UCSD-AML1 (cell line): ENCODE data around the gene DIAPH2.

Experiments used
- DNase-seq: peaks from one replicate; lab custom pipeline; 2025; ENCODE audit not compliant: unreplicated experiment; lab: John Stamatoyannopoulos, UW

DIAPH2 gene

GRCh38 chrX:96929036-96929435, 244.4 kb downstream of the DIAPH2 start:
- DNase-seq, result no peak

DNA sequence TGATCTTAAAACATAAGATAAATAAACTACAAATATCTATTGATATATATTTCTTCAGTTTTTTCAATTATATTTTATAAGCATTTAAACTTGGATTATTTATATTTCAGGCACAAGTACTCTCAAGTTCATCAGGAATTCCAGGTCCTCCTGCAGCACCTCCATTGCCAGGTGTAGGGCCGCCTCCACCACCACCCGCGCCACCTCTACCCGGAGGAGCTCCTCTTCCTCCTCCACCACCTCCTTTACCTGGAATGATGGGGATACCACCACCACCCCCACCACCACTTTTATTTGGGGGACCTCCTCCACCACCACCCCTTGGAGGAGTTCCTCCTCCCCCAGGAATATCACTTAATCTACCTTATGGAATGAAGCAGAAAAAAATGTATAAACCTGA, 273.1 kb downstream of the DIAPH2 start:
- no peak for DNase-seq

- no peak for DNase-seq
Observed at GRCh38 chrX:96971812-96972211, 287.2 kb downstream of the DIAPH2 start.

GRCh38 chrX:96978906-96979305, 294.3 kb downstream of the DIAPH2 start:
- no peak for DNase-seq

GRCh38 chrX:96979766-96980165, 295.1 kb downstream of the DIAPH2 start:
- no peak for DNase-seq

- DNase-seq, result no peak
Observed at GRCh38 chrX:96982161-96982560, 297.5 kb downstream of the DIAPH2 start.

- no peak for DNase-seq
Observed at GRCh38 chrX:96984538-96984937, 299.9 kb downstream of the DIAPH2 start.

DNA sequence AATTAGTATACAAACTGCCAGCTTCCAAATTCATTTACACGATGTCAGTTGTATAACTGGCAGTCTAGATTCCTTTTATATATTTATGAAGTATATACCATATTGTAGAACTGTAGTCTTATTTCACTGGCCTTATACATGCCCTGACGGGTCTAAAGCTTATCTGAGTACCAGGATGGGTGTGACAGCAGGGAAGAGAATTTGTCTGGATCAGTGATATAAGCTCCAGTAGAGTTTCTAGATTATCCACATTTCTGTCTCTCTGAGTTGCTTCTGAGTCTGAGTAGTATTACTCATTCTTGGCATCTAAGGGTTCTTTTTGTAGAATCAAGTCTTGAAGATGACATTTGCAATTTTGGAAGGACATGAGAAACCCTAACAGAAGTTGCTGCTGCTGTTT, 300.4 kb downstream of the DIAPH2 start:
- no peak for DNase-seq

DNA sequence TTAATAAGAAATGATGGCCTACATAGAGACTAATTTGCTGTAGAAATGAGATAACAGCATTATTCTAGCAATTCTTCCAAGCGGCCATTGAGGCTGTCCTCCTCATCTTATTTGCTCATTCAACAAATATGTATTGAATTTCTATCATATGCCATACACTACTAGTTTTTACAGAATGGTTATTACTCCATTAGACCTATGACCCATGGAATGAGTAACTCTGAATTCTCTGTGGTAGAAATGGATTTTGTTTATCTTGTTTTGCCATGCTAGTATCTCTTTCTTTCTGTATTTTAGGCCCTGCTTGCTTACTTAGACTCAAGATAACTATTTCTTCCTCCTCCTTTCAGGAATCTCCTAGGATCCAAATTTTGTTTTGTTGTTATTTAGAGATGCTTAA, 302.6 kb downstream of the DIAPH2 start:
- no peak for DNase-seq

- no peak for DNase-seq
Observed at GRCh38 chrX:96989830-96990571, 305.4 kb downstream of the DIAPH2 start.

- DNase-seq, result no peak
Observed at GRCh38 chrX:96994093-96994492, 309.5 kb downstream of the DIAPH2 start.

DNA sequence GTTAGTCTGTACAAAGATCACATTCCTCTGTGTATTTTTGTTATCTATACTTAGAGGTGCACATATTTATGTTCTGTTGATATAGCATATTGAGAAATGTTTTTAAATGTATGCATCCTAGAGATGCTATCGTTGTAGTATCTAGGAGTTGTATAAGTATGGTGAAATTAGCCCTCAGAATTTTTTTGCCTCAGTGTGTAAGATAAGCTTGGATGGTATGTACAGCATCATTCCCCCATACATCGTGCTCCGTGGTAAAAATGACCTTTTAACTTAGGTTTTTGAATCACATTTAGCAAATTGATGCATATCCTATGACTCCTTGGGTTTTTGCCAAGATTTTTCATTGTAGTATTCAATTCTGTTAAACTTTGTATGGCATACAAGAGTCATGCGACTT, 312.6 kb downstream of the DIAPH2 start:
- no peak for DNase-seq

DNA sequence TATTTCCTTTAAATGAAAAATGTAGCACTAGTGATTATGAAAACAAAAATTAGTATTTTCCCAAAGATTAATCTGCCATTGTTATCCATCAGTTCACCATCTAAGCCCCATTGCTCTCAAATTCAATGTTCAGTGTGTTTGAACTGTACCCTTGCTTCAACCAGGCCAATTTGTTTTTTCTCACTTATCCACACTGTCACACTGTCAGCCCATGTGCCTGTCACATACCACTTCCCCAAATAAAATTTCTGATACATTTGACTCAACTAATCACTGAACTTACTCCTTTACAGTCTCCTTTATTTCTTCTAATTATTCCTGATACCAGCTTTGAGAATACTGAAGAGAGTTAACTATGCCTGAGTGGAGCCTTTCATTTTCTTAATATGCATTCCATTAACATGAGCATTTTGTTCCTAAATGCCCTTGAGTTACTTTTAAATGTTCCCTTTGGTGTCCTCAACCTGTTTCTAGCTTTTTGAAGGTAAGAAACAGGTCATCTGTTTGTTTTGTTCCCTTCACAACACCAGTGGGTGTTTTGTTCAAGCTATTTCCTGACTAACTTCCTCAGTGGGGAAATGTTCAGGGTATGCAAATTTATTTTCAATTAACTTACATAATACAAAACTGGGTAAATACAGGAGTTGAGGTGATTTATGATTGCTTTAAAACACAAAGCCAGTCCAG, 316.2 kb downstream of the DIAPH2 start:
- DNase-seq, result no peak

DNA sequence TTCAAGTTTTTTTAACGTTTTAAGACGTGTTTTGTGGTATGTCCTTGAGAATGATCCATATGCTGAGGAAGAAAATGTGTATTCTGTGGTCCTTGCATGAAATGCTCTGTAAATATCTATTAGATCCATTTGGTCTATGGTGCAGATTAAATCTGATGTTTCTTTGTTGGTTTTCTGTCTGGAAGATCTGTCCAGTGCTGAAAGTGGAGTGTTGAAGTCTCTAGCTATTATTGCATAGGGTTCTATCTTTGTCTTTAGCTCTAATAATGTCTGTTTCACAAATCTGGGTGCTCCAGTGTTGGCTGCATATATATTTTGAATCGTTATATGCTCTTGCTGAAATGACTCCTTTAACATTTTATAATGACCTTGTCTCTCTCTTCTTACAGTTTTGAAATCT, 321.5 kb downstream of the DIAPH2 start:
- no peak for DNase-seq

DNA sequence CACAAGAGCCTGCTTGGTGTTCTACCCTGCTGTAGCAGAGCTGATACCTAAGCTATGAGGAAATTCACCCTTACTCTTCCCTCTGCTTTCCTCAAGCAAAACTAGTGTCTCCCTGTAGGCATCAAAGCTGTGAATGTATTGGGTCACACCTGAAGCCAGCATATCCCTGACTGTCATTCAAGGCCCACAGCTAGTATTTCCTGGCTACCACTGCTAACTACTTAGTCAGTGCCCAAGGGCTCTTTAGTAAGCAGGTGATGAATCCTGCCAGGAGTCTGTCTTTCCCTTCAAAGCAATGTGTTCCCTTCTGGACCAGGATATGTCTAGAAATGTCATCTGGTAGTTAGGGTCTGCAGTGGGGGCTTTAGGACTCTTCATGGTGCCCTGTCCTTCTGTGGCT, 324.7 kb downstream of the DIAPH2 start:
- no peak for DNase-seq

DNA sequence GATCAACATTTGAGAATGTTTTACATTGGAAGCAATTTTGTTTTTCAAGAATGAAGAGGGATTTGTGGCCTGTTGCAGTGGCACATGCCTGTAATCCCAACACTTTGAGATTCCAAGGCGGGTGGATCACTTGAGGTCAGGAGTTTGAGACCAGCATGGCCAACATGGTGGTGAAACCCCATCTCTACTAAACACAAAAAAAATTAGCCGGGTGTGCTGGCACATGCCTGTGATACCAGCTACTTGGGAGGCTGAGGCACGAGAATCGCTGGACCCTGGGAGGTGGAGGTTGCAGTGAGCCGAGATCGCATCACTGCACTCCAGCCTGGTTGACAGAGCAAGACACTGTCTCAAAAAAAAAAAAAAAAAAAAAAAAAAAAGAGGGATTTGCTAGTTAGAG, 326.9 kb downstream of the DIAPH2 start:
- no peak for DNase-seq

DNA sequence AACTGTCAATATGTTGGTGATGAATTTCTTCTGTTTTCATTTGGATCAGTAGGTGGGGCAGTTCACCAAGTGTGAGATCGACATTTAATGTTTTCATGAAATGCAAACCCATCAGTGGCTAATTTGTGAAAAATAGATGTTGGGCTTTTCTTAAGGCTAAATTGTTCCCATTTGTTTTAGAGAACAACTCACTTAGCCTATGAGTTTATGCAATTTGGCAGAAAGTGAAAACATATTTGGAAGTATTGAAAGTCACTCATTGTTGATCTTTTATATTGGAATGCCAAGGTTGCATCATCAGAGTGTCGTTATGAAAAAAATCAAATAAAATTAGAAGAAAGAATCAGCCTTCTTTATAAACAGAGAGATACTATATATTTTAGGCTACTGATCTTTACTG, 331.5 kb downstream of the DIAPH2 start:
- DNase-seq, result no peak

DNA sequence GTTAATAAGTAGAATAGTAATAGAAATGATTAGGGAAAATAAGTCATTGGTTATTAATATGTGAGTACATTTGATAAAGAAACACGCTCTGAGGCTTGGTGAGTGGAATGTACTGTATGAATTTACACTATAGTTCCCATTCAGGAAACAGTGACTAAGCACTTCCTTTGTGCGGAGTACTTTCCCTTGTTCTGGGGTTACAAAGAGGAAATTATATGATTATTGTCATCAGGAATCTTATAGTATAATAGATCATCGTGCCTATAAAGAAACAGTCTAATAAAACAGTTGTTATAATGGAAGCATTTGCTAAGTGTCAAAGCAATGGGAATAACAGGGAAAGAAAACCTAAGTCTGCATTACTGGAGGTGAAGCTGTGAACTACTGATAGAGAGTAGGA, 337.0 kb downstream of the DIAPH2 start:
- no peak for DNase-seq

- no peak for DNase-seq
Observed at GRCh38 chrX:97026406-97026805, 341.8 kb downstream of the DIAPH2 start.

- no peak for DNase-seq
Observed at GRCh38 chrX:97027384-97027922, 342.8 kb downstream of the DIAPH2 start.

- no peak for DNase-seq
Observed at GRCh38 chrX:97030463-97030862, 345.8 kb downstream of the DIAPH2 start.

- DNase-seq, result no peak
Observed at GRCh38 chrX:97030947-97031346, 346.3 kb downstream of the DIAPH2 start.
